ENCODE measurements around the gene B4GALT3.

Gene B4GALT3

DNA sequence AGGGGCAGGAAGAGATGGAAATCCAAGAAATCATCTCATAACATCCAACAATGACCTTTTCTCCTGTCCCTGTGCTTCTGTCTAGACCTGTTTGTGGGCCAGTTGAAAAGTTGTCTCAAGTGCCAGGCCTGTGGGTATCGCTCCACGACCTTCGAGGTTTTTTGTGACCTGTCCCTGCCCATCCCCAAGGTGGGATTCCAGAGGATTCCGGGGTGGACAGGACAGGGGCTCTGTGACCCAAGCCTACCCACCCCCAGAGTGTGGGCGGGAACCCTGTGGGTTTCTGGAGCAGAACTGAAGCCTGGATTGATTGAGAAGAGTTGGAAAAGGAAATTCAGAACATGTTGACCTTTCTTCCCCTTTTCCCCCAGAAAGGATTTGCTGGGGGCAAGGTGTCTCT, 13.5 kb downstream of the B4GALT3 start:
- DNase-seq (ENCODE audit: low read depth in 2 of 2) = no peak

DNA sequence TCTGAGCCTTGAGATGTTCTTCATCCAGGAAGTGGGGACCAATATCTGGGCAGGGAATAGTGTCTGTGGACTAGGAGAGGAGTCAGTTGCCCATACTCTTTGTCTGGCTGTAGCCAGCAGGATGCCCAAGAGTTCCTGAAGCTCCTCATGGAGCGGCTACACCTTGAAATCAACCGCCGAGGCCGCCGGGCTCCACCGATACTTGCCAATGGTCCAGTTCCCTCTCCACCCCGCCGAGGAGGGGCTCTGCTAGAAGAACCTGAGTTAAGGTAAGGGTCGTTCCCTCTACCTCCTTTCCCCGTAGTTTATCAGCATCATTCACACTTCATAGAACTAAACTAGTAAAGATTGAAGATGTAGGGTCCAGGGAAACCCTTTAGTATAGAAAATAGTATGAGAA, 14.5 kb downstream of the B4GALT3 start:
- DNase-seq (ENCODE audit: low read depth in 2 of 2) = no peak

DNA sequence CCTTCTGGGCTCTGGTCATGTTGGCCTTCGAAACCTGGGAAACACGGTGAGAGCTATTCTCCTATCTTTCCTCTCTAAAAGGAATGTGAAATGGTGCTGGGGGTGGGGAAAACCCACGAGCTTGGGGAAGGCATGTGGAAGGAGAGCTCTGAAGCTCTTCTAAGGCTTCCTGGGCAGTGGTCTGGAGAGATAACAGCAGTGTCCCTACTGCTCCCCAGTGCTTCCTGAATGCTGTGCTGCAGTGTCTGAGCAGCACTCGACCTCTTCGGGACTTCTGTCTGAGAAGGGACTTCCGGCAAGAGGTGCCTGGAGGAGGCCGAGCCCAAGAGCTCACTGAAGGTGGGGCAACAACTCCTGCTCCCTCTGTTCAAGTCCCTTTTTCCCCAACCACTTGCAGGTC, 15.3 kb downstream of the B4GALT3 start:
- DNase-seq (ENCODE audit: low read depth in 2 of 2) = no peak

DNA sequence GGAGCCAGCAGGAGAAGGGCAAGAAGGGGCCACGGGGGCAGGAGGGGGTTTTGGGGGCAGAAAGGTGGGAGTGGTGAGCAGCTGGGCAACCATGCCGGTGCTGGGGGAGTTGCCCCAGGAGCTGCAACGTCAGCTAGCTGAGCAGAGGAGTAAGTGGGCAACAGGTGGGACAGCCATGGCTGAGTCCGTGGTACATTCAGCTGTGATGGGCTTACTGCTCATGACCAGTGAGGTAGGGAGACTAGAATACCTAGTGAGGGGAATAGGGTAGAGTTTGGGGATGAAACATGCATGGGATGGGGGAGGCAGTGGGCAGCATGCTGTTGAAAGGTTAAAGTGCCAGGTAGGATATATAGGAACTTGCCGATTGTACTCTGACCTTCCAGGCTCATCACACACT, 15.7 kb downstream of the B4GALT3 start:
- no peak for DNase-seq (ENCODE audit: low read depth in 2 of 2)

DNA sequence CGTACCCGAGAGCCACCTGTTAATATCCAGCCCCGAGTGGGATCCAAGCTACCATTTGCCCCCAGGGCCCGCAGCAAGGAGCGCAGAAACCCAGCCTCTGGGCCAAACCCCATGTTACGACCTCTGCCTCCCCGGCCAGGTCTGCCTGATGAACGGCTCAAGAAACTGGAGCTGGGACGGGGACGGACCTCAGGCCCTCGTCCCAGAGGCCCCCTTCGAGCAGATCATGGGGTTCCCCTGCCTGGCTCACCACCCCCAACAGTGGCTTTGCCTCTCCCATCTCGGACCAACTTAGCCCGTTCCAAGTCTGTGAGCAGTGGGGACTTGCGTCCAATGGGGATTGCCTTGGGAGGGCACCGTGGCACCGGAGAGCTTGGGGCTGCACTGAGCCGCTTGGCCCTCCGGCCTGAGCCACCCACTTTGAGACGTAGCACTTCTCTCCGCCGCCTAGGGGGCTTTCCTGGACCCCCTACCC, 16.6 kb downstream of the B4GALT3 start:
- no peak for DNase-seq (ENCODE audit: low read depth in 2 of 2)

DNA sequence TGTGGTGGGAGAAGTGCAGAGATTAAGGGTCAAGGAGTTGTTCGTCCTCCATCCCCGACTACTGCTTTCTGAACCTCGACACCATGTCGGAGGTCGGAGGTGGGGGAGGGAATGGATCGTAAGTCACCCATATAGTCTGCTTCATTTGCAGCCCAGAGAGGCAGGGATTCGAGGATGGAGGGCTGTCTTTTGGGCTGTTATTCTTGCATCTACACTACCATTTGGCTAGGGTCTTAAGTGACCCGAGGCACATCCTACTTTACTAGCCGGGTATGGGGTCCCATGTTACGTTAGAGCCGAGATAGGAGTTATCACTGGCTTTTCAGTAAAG, 17.4 kb downstream of the B4GALT3 start:
- no peak for DNase-seq (ENCODE audit: low read depth in 2 of 2)

DNA sequence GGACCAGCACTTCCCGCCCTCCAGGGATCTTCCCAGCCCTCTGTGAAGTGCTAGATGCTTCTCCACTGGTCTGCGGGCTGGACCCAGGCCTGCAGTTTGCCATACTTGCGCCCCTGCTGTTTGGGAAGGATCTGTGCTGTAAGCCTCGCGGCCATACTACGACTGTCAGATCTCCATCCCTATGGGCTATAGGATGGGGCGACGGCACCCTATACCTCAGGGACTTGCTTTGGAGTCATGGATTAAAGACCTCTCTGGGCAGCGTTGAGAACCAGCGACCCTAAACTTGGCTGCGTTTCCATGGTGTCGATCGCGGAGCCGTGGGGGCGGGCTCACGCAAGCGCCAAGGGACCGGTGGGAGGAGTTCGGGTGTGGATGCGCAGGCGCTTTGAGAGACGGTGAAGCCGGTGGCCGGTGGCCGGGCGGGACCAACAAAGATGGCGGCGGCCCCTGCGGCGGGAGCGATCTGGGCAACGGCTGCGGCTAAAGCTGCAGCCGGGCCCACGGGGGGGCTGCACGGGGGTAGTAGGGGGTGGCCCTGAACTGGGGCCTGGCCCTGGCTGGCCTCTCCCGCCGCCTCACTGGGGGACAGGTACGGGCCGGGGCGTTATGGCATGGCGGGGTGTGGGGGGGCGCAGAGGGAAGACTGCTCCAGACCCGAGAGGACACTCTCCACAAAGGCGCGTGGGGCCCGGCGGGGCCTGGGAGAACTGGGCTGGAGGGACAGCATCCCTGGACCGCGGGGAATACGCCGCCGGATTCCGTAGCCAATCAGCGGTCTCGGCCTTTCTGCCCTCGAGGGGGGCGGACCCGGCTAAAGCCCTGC, 18.0 kb downstream of the B4GALT3 start, which contains the start of gene USP21:
Gene USP21 (plus strand): TSS at position 414 of the 826 bp plus-strand sequence. CDS start 1,141 bp downstream, outside the sequence.
- peak; percentile 84 to 89 for DNase-seq (ENCODE audit: low read depth in 2 of 2)

DNA sequence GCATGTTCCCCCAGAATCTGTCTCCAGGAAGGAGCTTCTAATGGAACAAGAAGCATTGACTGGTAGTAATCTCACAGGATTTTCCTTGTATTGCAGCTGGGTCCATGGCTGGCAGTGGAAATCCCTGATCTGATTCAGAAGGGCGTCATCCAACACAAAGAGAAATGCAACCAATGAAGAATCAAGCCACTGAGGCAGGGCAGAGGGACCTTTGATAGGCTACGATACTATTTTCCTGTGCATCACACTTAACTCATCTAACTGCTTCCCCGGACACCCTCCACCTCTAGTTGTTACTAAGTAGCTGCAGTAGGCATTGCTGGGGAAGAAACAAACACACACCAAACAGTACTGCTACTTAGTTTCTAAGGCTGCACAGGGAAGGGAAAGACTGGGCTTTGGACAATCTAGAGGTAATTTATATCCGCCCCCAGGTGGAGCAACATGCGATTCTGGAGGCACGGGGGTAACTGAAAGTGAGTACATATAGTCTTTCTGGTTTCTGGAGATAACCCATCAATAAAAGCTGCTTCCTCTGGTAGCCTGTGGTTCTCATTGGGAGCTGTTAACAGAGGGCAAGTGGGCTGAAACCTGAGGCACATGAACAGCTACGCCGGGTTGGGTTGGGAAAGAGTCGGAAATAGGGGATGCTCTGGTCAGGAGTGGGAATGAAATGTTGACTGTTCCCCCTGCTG, 18.8 kb downstream of the B4GALT3 start:
- no peak for DNase-seq (ENCODE audit: low read depth in 2 of 2)

DNA sequence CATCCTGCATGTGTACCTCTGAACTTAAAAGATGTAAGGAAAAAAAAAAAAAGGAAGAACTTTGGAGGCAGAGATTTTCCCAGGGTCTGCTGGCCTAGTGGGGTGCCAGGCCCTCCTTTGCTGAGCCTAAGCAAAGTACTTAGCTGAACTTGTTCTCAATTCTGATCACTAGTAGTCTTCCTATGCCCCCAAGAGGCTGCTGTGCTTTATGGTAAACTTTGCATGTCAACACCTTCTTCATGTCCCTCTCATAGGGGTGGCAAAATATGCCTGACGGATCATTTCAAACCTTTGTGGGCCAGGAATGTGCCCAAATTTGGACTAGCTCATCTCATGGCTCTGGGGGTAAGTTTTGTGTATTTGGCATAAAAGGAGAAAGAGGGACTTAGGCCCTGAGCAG, 19.4 kb downstream of the B4GALT3 start:
- no peak for DNase-seq (ENCODE audit: low read depth in 2 of 2)

DNA sequence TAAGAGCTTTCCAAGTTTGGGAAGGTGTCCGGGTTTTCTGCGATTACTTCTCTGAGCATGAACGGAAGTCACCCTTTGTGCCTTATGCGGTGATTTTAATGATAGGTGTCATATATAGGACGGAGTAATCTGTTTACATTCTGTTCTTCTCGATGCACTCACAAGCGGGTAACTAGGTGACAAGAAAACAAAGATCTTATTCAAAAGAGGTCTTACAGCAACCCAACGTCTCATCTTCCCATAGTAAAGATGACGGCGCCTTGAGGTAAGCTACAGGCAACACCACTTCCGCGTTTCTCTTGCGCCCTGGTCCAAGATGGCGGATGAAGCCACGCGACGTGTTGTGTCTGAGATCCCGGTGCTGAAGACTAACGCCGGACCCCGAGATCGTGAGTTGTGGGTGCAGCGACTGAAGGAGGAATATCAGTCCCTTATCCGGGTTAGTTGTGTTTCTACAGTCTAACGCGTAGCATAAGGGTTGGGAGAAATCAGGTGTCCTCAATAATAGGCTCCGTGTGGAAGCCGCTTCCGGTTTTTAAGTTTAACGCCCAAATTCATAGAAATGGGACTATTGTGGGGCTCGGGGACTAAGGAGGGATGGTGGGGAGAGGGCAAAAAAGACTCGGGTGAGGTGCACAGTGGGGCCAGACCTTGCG, 23.5 kb downstream of the B4GALT3 start, which contains the start of gene UFC1:
Gene UFC1 (plus strand): TSS at position 297 of the 656 bp plus-strand sequence. CDS start 20 bp downstream, at position 317.
- peak; percentile 69 to 70 for DNase-seq (ENCODE audit: low read depth in 2 of 2)

DNA sequence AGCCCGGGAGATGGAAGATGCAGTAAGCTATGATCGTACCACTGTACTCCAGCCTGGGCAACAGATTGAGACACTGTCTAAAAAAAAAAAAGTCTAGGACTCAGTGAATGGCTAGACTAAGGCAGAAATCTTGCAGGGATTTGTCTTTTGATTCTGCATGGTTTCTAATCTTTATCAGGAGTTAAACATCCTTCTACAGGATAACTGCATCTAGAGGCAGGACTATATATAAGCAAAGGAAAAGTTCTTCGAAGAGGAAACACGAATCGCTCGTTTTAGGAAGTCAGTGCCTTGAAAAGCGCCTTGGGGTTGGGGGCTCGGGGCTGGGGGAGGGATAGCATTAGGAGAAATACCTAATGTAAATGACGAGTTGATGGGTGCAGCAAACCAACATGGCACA, 24.1 kb downstream of the B4GALT3 start:
- no peak for DNase-seq (ENCODE audit: low read depth in 2 of 2)

DNA sequence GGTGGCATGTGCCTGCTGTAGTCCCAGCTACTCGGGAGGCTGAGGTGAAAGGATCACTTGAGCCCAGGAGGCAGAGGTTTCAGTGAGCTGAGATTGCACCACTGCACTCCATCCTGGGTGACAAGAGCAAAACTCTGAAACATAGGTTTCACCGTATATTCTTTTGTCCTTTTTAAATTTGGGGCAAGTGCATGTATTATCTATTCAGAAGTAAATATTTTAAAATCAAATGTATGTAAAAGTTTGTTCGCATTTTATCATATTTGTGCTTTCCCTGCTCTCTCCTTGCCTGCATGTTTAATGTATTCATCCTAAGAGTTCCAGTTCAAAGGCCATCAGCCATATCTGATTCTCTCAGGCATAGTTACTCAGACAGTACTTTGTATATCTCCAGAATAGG, 31.5 kb downstream of the B4GALT3 start:
- no peak for DNase-seq (ENCODE audit: low read depth in 2 of 2)

DNA sequence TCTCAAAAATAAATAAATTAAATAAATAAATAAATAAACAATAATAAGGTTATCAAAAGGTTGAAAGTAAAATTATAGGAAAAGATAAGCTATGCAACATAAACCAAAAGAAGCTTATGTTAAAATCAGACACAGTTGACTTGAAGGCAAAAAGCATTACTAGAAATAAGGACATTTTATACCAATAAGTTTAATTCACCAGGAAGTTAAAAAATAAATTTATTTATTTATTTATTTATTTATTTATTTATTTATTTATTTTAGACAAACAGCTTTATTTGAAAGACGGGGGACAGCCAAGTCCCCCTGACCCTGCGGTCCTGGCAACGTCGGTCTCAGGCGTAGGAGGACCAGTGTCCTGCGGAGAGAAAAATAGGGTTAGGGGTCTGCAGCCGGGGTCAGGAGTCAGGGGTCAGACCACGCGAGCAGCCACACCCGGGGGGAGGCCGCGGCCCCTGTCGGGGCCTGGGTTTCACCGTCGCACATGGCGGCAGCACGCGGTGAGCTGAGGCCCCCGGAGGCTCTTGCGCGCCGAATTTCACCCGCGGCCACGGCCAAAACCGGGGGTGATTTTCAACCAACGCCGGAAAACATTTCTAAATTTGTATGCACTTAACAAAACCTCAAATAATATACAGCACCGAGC, 36.4 kb downstream of the B4GALT3 start:
- no peak for DNase-seq (ENCODE audit: low read depth in 2 of 2)

DNA sequence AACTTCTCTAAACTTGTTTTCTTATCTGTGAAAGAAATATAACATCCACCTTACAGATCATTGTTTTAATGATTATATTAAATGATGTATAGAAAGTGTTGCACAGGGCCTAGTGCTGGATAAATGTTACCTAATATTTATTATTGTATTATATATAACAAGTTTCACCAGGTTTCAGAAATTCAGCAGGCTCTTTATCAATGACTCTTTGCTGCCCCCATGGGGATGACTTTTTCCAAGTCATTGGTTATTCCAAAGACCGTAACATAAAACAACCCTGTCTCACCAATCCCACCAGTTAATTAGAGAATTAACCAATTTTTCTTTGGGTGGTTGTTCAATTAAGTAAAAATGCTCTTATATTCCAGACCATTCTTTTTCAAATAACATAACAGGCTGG, 37.5 kb downstream of the B4GALT3 start:
- DNase-seq (ENCODE audit: low read depth in 2 of 2) = no peak

DNA sequence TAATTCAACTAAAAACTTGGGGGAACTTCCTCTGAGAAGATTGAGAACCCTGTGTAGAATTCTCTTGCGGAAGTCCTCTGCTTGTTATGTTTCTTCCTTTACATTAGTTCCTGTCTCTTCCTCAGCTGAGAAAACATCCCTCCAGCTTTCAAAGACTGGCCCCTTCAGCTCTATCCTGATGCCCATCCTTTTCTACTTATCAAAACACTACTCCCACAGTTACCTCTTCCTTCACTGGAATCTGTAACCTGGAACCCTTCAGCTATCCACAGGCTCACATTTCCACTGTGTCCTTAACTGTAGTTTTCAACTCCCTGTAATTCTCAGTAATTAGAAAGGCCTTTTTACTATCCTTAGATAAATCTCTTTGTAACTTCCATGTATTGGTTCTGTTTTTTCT, 38.9 kb downstream of the B4GALT3 start:
- no peak for DNase-seq (ENCODE audit: low read depth in 2 of 2)

DNA sequence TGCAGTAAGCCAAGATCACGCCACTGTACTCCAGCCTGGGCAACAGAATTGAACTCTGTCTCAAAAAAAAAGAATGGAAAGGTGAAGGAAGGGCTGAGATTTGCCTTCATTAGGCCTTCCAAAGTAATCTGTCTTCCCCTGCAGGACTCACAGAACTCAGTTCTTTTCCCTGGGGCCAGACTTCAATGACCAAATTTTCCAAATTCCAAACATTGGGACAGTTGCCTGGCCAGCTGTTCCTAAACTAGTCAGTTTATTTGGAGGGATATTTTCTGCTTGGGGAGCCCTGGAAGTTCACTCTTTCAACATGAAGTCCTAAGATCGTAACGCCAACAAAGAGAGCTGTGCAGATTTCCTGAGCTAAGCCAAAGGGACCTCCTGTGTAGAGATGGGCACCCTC, 39.4 kb downstream of the B4GALT3 start:
- DNase-seq (ENCODE audit: low read depth in 2 of 2) = no peak

DNA sequence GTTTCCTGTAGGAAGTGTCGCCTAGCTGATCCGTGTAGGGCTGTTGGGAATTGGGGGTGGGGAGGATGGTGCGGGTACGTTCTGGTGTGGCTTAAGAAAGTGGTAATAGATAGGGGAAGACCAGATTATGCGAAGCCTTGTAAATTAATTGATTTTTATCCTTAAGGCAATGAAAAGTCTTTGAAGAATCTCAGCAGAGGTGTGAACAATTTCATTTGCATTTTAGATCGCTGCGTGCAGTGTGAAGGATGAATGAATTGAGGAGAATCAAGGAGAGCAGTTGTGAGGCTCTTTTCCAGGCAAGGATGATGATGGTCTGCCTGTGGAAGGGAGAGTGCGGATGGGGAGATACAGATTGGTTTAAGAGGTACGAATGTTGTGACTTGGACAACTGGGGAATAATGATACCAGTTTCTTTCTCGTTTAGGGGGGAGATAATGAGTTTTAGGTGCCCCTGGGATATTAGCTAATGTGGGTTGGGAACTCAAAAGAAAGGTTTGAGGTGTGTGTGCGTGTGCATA, 44.0 kb downstream of the B4GALT3 start:
- DNase-seq (ENCODE audit: low read depth in 2 of 2) = no peak

DNA sequence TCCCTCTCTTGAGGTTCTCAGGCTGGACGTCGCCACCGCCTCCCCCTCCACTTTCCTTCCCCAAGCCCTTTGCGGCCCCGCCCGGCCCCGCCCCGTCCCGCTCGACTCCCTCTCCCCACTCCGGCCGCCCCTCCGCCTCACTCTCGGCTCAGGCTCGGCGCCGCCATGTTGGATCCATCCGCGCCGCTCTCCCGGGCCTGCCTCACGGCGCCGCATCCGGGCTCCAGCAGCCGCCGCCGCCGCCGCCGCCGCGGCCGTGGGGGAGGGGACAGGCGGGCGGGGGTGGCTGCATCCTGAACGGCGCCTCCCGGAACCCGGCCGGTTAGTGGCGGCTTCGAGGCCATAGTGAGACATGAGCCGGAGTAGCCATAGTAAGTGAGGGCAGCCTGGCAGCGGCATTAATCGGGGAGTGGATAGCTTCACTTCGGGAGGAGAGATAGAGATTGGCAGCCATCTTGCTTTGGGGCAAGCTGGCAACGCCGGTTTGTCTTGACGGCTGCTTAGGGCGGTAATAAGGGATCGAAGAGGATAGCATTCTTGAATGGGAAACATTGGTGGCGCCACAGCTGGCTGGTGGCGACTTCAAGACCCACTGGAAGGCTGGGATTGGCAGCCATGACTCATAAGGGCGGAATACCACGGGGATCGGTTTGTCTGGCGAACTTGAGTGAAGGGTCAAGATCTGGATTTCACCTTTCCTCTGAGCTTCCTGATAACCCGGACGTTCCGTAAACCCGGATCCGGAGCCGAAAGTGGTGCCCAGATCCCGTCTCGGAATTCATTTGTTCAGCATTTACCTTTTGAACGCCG, 44.7 kb downstream of the B4GALT3 start, which contains the start of gene DEDD:
Gene DEDD (minus strand): TSS at position 258 of the 810 bp plus-strand sequence. CDS start 8,205 bp downstream, outside the sequence.
- DNase-seq (ENCODE audit: low read depth in 2 of 2) = peak; percentile 87

DNA sequence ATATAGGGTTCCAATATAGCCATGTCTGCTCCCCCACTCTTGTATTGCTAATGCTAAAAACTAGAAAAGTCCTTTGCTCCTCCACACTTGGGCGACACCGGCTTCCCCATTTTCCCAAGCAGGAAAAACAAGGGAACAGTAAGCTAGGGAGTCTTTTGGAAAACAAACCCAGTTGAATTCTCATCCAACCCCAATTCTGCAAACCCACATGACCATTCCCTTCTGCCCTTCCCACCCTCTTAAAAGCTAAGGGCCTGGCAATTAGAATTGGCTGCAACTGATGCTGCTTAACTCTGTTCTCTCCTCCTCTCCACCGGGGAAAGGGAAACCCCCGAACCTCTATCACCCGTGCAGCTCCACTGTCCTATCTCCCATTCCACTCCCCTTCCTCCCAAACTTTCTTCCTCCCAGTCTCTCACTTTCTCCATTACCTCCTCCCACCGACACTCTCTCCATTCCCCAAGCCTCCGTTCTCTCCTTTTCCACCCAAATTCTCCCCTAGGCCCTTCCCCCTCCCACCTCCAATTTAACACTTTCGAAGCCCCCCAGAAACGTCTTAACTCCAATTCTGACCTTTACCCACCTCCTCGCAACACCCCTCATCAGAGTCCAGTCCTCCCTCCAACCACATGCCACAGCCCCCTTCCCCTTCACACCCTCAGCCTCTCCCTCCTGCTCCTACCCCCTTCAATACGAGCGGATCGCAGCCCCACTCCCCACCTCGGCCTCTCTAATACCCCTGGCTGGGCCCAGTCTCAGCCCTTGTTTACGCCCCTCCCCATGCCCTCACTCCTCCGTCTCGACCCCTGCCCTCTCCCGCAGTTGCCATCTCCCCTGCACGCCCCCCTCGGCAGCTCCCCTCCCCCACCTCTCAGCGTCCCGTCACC, 45.5 kb downstream of the B4GALT3 start:
- no peak for DNase-seq (ENCODE audit: low read depth in 2 of 2)

DNA sequence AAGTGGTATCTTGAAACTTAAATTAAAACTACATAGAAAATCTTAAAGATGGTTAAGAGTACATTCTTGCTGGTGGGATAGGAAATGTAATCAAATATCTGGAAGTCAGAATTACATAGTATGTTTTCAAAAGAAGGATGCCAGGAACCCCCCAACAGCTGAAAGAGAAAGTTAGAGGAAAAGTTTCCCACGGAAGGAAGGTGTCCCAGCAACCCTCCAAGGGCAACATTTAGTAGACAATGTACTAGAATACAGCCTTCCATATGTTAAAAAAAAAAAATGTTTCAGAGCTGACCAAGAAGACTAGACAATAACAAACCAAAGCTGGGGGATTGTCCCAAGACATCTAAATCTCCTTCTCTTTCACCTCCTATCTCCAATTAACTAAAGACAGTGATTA, 47.0 kb downstream of the B4GALT3 start:
- no peak for DNase-seq (ENCODE audit: low read depth in 2 of 2)
